Stimulated activated CD4-positive, alpha-beta T cell treated with anti-CD3 and anti-CD28 coated beads, Interleukin-12 subunit alpha, Interleukin-12 subunit beta, amount 100 ng/mL, for 24 hours (primary cell): ENCODE measurements around the gene TMIE.

Source experiments
- DNase-seq, 2 experiments: peaks; one replicate each; pipeline ENCODE4 v3.0.0-alpha.2; 2020; ENCODE audit warnings: low read depth in 2 of 2

The TMIE gene

DNA sequence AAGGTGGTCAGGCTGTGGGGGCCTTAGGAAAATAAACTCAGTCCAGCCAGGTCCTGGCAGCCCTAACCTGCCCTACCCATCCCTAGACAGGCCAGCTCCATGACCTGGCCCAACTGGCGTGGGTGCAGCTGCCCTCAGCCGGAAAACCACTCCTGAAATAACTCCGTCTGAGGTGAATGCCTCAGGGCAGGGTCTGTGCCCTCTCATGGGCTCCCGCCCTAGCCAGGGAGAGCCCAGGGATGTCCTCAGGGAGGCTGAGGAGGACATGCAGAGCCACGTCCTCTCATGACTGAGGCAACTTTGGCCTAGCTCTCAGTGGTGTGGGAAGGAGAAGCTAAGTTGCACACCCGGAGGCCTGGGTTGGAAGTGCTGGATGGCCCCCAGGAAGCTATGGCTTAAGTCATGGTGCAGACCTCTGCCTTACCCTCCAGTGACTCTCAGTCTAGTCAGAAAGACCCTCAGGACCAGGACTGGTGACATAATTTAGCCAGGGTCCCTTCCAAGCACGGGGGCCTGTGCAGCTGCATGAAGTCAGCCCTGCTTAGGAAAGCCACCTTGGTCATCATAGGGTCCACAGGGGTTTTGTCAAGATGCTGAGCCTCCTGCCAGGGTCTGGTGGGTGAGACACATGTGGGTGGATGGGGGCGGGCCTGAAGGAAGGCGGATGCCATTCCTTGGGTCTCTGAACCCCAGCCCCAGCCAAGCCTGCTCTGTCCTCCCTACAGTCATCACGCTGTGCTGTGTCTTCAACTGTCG lies 7.4 kb downstream of the TMIE start:
- DNase-seq = no peak

GRCh38 chr3:46709157-46709654 lies 8.0 kb downstream of the TMIE start:
- no peak for DNase-seq

GRCh38 chr3:46709721-46710120 lies 8.5 kb downstream of the TMIE start:
- DNase-seq = no peak

GRCh38 chr3:46710229-46710628 lies 9.0 kb downstream of the TMIE start:
- DNase-seq = no peak

GRCh38 chr3:46710671-46711295 lies 9.6 kb downstream of the TMIE start:
- no peak for DNase-seq

DNA sequence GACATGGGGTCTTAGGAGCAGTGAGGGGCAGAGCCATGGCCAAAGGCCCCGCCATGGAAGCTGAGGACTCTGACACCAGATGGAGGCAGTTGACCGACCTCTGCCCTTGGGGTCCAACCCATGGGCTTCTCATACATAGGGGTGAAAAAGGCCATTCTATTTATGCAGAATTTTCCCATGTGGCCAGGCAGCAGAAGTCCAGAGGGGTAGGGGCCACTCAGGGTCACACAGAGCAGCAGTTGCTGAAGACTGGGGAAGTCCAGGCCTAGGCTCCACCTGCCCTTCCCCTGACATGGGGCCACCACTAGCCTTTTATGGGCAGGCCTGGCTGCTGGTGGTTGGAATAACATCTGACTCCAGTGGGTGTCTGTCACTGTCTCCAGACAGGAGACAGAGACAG lies 10.1 kb downstream of the TMIE start:
- DNase-seq = no peak

- DNase-seq = no peak
These were observed 10.6 kb downstream of the TMIE start for GRCh38 chr3:46711760-46712159.

GRCh38 chr3:46712191-46713049 lies 11.2 kb downstream of the TMIE start:
- DNase-seq = no peak

GRCh38 chr3:46713050-46713897 lies 12.1 kb downstream of the TMIE start:
- DNase-seq = no peak

DNA sequence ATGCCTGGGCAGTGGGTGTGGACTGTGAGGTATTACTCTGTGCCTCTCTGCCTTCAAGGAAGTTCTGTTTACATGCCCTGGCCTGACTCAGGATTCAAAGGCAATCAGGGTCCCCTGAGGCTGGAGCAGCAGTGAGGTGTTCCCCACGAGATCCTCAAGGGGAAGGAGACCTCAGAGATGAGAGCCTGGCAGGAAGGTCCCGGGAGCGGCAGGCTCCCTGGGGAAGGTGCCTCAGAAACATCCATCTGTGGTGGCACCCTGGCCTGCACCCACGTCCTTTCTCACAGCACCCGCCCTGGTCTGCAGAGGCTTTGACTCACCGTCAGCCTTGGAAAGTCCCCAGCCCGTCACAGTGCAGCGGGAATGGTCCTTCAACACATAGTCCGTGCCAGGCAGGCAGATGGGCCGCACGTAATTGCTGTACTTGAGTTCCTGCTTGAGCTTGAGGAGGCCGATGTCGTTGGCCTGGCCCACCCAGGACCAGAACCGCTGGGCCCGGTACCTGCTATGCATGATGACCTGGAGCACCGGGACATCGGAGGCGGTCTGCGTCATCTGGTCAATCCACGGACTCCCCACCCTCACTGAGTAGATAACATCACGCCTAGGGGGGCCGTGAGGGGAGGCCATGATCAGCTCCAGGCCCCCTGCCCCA lies 12.8 kb downstream of the TMIE start:
- DNase-seq = no peak

DNA sequence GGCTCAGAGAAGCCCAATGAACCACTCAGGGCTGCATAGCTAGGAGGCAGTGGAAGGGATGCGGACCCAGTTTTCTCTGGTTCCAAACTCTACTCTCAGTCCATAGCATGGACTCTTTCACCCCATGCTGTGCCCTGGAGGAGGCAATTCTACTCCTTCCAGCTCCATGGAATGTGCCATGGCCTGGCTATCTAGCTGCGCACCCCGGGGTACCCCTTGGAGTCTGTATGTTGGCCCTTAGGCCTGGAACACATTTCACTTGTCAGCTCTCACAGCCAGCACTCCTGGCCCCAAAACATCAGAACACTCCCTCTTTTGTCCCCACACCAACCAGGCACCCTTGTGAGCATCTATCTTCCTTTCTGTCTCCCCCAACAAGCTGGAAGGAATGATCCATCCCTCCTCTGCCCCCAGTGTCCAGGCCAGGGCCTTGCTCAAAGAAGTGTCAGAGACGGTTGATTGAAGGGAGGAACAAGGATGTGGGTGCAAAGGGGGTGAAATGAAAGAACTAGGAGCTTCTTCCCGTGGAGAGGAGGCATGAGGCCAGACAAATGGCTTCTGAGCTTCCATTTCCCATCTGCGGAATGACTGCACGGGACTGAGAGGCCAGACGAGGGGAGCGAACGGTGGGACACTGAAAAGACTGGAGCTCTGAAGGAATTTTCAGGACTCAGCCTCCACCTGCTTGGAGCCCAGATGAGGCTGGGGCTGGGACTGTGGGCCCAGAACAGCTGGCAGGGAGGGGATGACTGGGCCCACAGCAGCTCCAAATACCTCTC lies 13.7 kb downstream of the TMIE start:
- DNase-seq = no peak

GRCh38 chr3:46715507-46716175 lies 14.4 kb downstream of the TMIE start:
- DNase-seq = no peak

DNA sequence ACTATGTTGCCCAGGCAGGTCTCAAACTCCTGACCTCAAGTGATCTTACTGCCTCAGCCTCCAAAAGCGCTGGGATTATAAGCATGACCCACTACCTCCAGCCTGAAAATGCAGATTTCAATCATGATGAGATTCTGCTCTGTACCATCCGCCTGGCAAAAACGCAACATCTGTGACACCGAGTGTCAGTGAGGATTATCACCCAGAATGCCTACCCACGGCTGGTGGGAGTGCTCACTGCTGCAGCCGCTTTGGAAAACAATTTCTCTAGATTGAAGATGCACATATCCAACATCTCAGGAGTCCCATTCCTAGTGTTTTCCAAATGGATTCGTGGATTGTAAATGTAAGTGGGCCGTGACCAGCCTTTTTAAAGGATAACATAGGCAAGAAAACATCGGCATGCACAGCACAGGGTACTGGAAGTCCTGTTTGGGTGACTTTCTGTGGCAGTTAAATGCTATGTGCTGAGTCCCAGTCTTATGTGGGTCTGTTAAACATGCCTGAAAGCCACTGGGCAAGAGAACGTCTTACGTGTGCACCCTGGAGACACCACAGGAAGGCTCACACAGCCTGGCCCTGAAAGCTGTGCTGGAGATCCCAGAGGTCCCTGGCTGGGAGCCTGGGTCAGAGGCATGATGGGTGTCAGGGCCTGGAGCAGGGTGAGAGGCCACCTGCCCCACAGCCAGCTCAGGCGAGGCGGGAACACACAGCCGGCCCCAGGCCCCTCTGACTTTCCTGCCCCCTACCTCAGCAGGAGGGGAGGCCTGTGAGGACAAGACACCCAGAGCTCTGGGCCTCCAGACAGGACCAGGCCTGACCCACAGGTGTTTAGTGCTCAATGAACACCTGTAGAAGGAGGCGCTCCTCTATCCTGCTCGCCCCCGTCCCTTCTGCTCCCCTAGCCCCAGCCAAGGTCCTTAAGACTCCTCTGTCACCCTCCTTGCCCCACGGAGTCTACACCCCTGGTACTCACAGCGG lies 15.6 kb downstream of the TMIE start:
- DNase-seq = no peak

- DNase-seq = peak in 1 of 2 experiments; percentile 26
These were observed 16.4 kb downstream of the TMIE start, which contains the start of gene PRSS50 for GRCh38 chr3:46717447-46718231. PRSS50 (minus strand) TSS chr3:46717869; CDS start chr3:46717824, 45 bp downstream.

- DNase-seq = no peak
These were observed 17.9 kb downstream of the TMIE start for GRCh38 chr3:46719044-46719565.

- no peak for DNase-seq
These were observed 18.6 kb downstream of the TMIE start for GRCh38 chr3:46719735-46720271.

- no peak for DNase-seq
These were observed 19.8 kb downstream of the TMIE start for GRCh38 chr3:46721009-46721408.
